SJCRH30 (cell line): Measurements from ENCODE around the gene S100A10. TPM values are rescaled to one million over a fixed set of nuclear protein-coding genes. Genes with fewer than 3 reads are reported as not detected.

Experiments
- DNase-seq, 2 experiments: peaks; one replicate each; pipeline ENCODE4 v3.0.0-alpha.2; 2015 to 2020
- H3K27ac ChIP-seq: fragments of 250-450 bp; sonication (Bioruptor Pico); 2 replicates; pipeline ENCODE4 v1.5.1; 2020; ENCODE audit warnings: mild to moderate bottlenecking, moderate library complexity
- H3K27me3 ChIP-seq: fragments of 250-450 bp; sonication (Bioruptor Pico); 2 replicates; pipeline ENCODE4 v1.5.1; 2020; ENCODE audit warnings: mild to moderate bottlenecking, moderate library complexity
- H3K36me3 ChIP-seq: fragments of 250-450 bp; sonication (Bioruptor Pico); 2 replicates; pipeline ENCODE4 v1.5.1; 2020; ENCODE audit warnings: mild to moderate bottlenecking, moderate library complexity
- H3K4me1 ChIP-seq: fragments of 250-450 bp; sonication (Bioruptor Pico); 2 replicates; pipeline ENCODE4 v1.5.1; 2020; ENCODE audit warnings: mild to moderate bottlenecking, moderate library complexity
- H3K4me3 ChIP-seq: fragments of 250-450 bp; sonication (Bioruptor Pico); 2 replicates; pipeline ENCODE4 v1.5.1; 2020; ENCODE audit warnings: mild to moderate bottlenecking, moderate library complexity
- H3K9me3 ChIP-seq: fragments of 250-450 bp; sonication (Bioruptor Pico); replicated peaks from 2 replicates; pipeline ENCODE4 v1.5.1; 2020; ENCODE audit warnings: mild to moderate bottlenecking, moderate library complexity
- total RNA-seq: library from RNA; depleted of rRNA; stranded (reverse); fragments of >200 nt; shearing (Covaris generic); gene quantifications from 2 replicates; pipeline ENCODE4 v1.2.3, GENCODE V29; 2014

The S100A10 gene
- total RNA-seq, 1 experiment from 2014 or later = 38.3 TPM

- H3K36me3 ChIP-seq = no peaks in the 10 kb centered on the region
- no peak overlapping the region for H3K27ac ChIP-seq
- H3K4me3 ChIP-seq = no peak overlapping the region
Observed at GRCh38 chr1:152000964-152001630, 7.4 kb upstream of the S100A10 start.

GRCh38 chr1:151998611-151999362 lies 5.1 kb upstream of the S100A10 start:
- no peaks in the 10 kb centered on the region for H3K9me3 ChIP-seq
- H3K4me3 ChIP-seq = no peak overlapping the region
- H3K36me3 ChIP-seq = no peaks in the 10 kb centered on the region
- no peaks in the 10 kb centered on the region for H3K27me3 ChIP-seq
- no peak overlapping the region for H3K27ac ChIP-seq
- DNase-seq = no peak
- H3K4me1 ChIP-seq = peaks cover 39% of the 10 kb centered on the region

More at GRCh38 chr1:152000964-152001630, 7.4 kb upstream of the S100A10 start:
- H3K9me3 ChIP-seq = no peaks in the 10 kb centered on the region
- no peaks in the 10 kb centered on the region for H3K27me3 ChIP-seq
- DNase-seq = no peak
- H3K4me1 ChIP-seq = peaks cover 26% of the 10 kb centered on the region

- Histone ChIP-seq H3K4me1 (peaks cover 24% of the 10 kb centered on the region), H3K27ac (no peak overlapping the region), H3K9me3 (no peaks in the 10 kb centered on the region), H3K4me3 (no peak overlapping the region), H3K27me3 (no peaks in the 10 kb centered on the region), H3K36me3 (no peaks in the 10 kb centered on the region)
- DNase-seq = no peak
Observed at GRCh38 chr1:151997284-151997570, 3.6 kb upstream of the S100A10 start.

- Histone ChIP-seq H3K9me3 (no peaks in the 10 kb centered on the region), H3K4me1 (peaks cover 30% of the 10 kb centered on the region), H3K27me3 (no peaks in the 10 kb centered on the region), H3K4me3 (no peak overlapping the region), H3K36me3 (no peaks in the 10 kb centered on the region), H3K27ac (no peak overlapping the region)
- no peak for DNase-seq
Observed at GRCh38 chr1:151995774-151996173, 2.1 kb upstream of the S100A10 start.

- no peaks in the 10 kb centered on the region for H3K9me3 ChIP-seq
Observed at GRCh38 chr1:151994956-151995355, 1.3 kb upstream of the S100A10 start.

GRCh38 chr1:151993084-151993733 lies 450 bp downstream of the S100A10 start:
- peak; percentile 27 to 39 for DNase-seq
- Histone ChIP-seq H3K9me3 (no peaks in the 10 kb centered on the region), H3K4me1 (peaks cover 56% of the 10 kb centered on the region), H3K4me3 (peak overlapping the region; percentile 68), H3K27ac (peak overlapping the region; percentile 42), H3K27me3 (no peaks in the 10 kb centered on the region), H3K36me3 (no peaks in the 10 kb centered on the region)

More at GRCh38 chr1:151994956-151995355, 1.3 kb upstream of the S100A10 start:
- no peak overlapping the region for H3K27ac ChIP-seq
- H3K4me3 ChIP-seq = no peak overlapping the region
- peaks cover 38% of the 10 kb centered on the region for H3K4me1 ChIP-seq
- no peaks in the 10 kb centered on the region for H3K36me3 ChIP-seq
- peak; percentile 70 to 80 for DNase-seq
- H3K27me3 ChIP-seq = no peaks in the 10 kb centered on the region

- H3K27me3 ChIP-seq = no peaks in the 10 kb centered on the region
- H3K4me1 ChIP-seq = peaks cover 61% of the 10 kb centered on the region
- H3K9me3 ChIP-seq = no peaks in the 10 kb centered on the region
- peak; percentile 75 to 82 for DNase-seq
- H3K4me3 ChIP-seq = peak overlapping the region; percentile 68
- no peaks in the 10 kb centered on the region for H3K36me3 ChIP-seq
- peak overlapping the region; percentile 42 for H3K27ac ChIP-seq
Observed at GRCh38 chr1:151992303-151993083, 1.2 kb downstream of the S100A10 start.

GRCh38 chr1:151991663-151992302 lies 1.9 kb downstream of the S100A10 start:
- Histone ChIP-seq H3K27ac (peak overlapping the region; percentile 42), H3K4me1 (peaks cover 61% of the 10 kb centered on the region)
- DNase-seq = no peak

GRCh38 chr1:151990856-151991198 lies 2.8 kb downstream of the S100A10 start:
- H3K4me1 ChIP-seq = peaks cover 66% of the 10 kb centered on the region
- no peak overlapping the region for H3K4me3 ChIP-seq
- H3K9me3 ChIP-seq = no peaks in the 10 kb centered on the region
- no peaks in the 10 kb centered on the region for H3K36me3 ChIP-seq
- no peaks in the 10 kb centered on the region for H3K27me3 ChIP-seq
- H3K27ac ChIP-seq = no peak overlapping the region
- DNase-seq = peak; percentile 56 to 74

More at GRCh38 chr1:151991663-151992302, 1.9 kb downstream of the S100A10 start:
- Histone ChIP-seq H3K36me3 (no peaks in the 10 kb centered on the region), H3K9me3 (no peaks in the 10 kb centered on the region), H3K4me3 (peak overlapping the region; percentile 68), H3K27me3 (no peaks in the 10 kb centered on the region)

GRCh38 chr1:151990058-151990855 lies 3.4 kb downstream of the S100A10 start:
- DNase-seq = peak in 1 of 2 experiments; percentile 13
- Histone ChIP-seq H3K27me3 (no peaks in the 10 kb centered on the region), H3K36me3 (no peaks in the 10 kb centered on the region), H3K4me1 (peaks cover 61% of the 10 kb centered on the region), H3K27ac (no peak overlapping the region), H3K9me3 (no peaks in the 10 kb centered on the region), H3K4me3 (no peak overlapping the region)

- no peaks in the 10 kb centered on the region for H3K9me3 ChIP-seq
- H3K4me1 ChIP-seq = peaks cover 55% of the 10 kb centered on the region
- no peaks in the 10 kb centered on the region for H3K27me3 ChIP-seq
- no peak for DNase-seq
- H3K36me3 ChIP-seq = no peaks in the 10 kb centered on the region
- H3K27ac ChIP-seq = peak overlapping the region; percentile 26; the same call in 1 of the 2 replicates
- H3K4me3 ChIP-seq = no peak overlapping the region
Observed at GRCh38 chr1:151989211-151989862, 4.3 kb downstream of the S100A10 start.

GRCh38 chr1:151988405-151988923 lies 5.2 kb downstream of the S100A10 start:
- Histone ChIP-seq H3K36me3 (no peaks in the 10 kb centered on the region), H3K27ac (peak overlapping the region; percentile 26), H3K4me1 (peaks cover 53% of the 10 kb centered on the region), H3K9me3 (no peaks in the 10 kb centered on the region), H3K27me3 (no peaks in the 10 kb centered on the region), H3K4me3 (no peak overlapping the region)
- peak; percentile 12 to 24 for DNase-seq
